ENCODE measurements around the gene NUMB.

DNA sequence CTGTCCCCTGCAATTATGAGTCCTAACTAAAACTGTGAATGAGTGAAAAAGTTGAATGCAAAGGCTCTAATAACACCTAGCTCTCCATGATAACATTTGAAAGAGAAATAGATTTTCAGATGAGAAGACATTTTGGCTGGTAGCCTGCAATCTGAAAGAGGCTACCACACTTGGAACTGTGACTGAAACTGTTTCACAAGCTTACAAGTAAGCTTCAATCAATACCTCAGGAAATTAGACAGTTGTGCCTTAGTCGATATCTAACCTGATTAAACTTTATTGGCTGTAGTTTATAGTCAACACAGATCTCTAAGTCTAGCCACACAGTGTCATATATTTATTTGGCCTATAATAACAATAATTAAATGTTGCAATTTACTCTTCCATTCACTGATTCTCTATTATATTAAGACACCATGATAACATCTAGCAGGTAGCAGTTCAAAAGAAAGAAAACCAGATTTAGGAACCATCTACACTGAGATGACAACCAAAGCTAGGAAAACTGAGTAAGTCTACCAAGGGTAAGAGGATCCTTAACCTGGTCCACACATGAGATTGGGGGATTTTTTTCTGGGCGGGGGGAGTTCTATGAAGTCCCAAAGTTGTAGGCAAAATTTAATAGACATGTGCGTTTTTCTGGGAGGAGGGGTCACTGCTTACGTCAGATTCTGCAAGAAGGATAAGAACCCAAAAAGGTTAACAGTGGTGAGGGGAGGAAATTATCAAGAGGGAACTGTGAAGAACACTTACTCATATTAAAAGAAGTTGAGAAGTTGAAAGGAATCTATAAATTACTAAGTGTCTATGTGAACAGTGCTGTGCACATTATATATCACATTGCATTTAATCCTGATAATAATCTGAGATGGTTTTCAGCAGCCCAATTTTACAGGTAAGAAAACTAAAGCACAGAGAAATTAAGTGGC is 65.8 kb downstream of the NUMB start:
- TF ChIP-seq RELA (CRISPR knock-in tag; IDR thresholded peaks at IDR 0.05; ENCODE audit: borderline replicate concordance) = no peak
- TF ChIP-seq, protein P1, sequence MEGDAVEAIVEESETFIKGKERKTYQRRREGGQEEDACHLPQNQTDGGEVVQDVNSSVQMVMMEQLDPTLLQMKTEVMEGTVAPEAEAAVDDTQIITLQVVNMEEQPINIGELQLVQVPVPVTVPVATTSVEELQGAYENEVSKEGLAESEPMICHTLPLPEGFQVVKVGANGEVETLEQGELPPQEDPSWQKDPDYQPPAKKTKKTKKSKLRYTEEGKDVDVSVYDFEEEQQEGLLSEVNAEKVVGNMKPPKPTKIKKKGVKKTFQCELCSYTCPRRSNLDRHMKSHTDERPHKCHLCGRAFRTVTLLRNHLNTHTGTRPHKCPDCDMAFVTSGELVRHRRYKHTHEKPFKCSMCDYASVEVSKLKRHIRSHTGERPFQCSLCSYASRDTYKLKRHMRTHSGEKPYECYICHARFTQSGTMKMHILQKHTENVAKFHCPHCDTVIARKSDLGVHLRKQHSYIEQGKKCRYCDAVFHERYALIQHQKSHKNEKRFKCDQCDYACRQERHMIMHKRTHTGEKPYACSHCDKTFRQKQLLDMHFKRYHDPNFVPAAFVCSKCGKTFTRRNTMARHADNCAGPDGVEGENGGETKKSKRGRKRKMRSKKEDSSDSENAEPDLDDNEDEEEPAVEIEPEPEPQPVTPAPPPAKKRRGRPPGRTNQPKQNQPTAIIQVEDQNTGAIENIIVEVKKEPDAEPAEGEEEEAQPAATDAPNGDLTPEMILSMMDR (IDR thresholded peaks at IDR 0.05) = no peak
- TF ChIP-seq, protein P2, sequence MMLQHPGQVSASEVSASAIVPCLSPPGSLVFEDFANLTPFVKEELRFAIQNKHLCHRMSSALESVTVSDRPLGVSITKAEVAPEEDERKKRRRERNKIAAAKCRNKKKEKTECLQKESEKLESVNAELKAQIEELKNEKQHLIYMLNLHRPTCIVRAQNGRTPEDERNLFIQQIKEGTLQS (CRISPR knock-in tag; conservative IDR thresholded peaks at IDR 0.05) = no peak
- TF ChIP-seq, protein P3, sequence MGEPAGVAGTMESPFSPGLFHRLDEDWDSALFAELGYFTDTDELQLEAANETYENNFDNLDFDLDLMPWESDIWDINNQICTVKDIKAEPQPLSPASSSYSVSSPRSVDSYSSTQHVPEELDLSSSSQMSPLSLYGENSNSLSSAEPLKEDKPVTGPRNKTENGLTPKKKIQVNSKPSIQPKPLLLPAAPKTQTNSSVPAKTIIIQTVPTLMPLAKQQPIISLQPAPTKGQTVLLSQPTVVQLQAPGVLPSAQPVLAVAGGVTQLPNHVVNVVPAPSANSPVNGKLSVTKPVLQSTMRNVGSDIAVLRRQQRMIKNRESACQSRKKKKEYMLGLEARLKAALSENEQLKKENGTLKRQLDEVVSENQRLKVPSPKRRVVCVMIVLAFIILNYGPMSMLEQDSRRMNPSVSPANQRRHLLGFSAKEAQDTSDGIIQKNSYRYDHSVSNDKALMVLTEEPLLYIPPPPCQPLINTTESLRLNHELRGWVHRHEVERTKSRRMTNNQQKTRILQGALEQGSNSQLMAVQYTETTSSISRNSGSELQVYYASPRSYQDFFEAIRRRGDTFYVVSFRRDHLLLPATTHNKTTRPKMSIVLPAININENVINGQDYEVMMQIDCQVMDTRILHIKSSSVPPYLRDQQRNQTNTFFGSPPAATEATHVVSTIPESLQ (CRISPR knock-in tag; IDR thresholded peaks at IDR 0.05) = no peak
- TF ChIP-seq, protein P4, sequence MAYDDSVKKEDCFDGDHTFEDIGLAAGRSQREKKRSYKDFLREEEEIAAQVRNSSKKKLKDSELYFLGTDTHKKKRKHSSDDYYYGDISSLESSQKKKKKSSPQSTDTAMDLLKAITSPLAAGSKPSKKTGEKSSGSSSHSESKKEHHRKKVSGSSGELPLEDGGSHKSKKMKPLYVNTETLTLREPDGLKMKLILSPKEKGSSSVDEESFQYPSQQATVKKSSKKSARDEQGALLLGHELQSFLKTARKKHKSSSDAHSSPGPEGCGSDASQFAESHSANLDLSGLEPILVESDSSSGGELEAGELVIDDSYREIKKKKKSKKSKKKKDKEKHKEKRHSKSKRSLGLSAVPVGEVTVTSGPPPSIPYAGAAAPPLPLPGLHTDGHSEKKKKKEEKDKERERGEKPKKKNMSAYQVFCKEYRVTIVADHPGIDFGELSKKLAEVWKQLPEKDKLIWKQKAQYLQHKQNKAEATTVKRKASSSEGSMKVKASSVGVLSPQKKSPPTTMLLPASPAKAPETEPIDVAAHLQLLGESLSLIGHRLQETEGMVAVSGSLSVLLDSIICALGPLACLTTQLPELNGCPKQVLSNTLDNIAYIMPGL (CRISPR knock-in tag; IDR thresholded peaks at IDR 0.05) = no peak
- TF ChIP-seq TEAD4 (CRISPR knock-in tag; IDR thresholded peaks at IDR 0.05) = no peak
- TF ChIP-seq, protein P5, sequence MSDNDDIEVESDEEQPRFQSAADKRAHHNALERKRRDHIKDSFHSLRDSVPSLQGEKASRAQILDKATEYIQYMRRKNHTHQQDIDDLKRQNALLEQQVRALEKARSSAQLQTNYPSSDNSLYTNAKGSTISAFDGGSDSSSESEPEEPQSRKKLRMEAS (CRISPR knock-in tag; IDR thresholded peaks at IDR 0.05) = no peak
- TF ChIP-seq, protein P6, sequence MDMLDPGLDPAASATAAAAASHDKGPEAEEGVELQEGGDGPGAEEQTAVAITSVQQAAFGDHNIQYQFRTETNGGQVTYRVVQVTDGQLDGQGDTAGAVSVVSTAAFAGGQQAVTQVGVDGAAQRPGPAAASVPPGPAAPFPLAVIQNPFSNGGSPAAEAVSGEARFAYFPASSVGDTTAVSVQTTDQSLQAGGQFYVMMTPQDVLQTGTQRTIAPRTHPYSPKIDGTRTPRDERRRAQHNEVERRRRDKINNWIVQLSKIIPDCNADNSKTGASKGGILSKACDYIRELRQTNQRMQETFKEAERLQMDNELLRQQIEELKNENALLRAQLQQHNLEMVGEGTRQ (CRISPR knock-in tag; IDR thresholded peaks at IDR 0.05) = no peak
- TF ChIP-seq, protein P7, sequence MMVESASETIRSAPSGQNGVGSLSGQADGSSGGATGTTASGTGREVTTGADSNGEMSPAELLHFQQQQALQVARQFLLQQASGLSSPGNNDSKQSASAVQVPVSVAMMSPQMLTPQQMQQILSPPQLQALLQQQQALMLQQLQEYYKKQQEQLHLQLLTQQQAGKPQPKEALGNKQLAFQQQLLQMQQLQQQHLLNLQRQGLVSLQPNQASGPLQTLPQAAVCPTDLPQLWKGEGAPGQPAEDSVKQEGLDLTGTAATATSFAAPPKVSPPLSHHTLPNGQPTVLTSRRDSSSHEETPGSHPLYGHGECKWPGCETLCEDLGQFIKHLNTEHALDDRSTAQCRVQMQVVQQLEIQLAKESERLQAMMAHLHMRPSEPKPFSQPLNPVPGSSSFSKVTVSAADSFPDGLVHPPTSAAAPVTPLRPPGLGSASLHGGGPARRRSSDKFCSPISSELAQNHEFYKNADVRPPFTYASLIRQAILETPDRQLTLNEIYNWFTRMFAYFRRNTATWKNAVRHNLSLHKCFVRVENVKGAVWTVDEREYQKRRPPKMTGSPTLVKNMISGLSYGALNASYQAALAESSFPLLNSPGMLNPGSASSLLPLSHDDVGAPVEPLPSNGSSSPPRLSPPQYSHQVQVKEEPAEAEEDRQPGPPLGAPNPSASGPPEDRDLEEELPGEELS (CRISPR knock-in tag; IDR thresholded peaks at IDR 0.05) = no peak
- TF ChIP-seq IRF2 (CRISPR knock-in tag; IDR thresholded peaks at IDR 0.05; ENCODE audit: borderline replicate concordance, low read depth) = no peak
- TF ChIP-seq SP1 (CRISPR knock-in tag; conservative IDR thresholded peaks at IDR 0.05) = no peak
- no peak for TF ChIP-seq MYBL2 (CRISPR knock-in tag; IDR thresholded peaks at IDR 0.05)

Data from WTC11 (cell line).